GM21381 (cell line): ENCODE measurements around the gene ADAM22.

ENCODE experiments used
- ATAC-seq: cut with Tn5 transposase; IDR thresholded peaks from one replicate; pipeline ENCODE4 v1.9.1; 2021; ENCODE audit warnings: mild to moderate bottlenecking, moderate library complexity; ENCODE audit not compliant: unreplicated experiment

The ADAM22 gene

DNA sequence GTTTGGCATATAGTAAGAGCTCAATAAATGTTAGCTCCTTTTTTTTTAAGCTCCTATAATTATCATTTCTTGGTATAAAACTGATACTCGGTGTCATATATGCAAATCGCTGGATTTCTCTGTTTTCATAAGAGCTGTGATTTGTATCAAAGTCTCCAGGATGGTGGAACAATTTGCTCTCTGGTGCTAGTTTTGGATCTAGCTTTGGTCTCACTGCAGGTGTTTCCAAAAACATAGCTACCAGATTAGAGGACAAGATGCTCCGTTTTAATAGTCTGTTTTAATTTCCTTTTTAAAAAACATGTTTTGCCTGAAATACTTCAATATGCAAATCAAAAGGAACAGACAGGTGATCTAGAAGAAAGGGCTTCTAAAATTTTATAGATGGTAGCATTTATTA is 25.3 kb downstream of the ADAM22 start:
- ATAC-seq: no peak

DNA sequence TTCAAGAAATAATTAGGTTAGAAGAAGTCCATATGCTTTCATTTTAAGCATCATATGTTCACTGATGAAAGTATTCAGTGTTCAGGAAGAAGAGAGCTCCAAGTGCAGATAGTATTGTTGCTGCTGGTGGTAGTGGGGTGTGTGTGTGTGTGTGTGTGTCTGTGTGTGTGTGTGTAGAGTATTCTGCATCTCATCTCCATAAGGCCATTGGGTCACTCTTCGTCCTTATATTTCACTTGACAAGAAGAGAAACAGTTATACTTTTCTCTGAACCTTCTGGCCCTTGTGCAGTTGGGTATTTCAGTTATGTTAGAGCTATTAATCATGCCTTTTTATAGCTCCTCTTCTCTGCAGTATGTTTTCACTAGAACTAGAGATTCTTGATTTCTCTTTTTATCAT is 26.2 kb downstream of the ADAM22 start:
- ATAC-seq: no peak

DNA sequence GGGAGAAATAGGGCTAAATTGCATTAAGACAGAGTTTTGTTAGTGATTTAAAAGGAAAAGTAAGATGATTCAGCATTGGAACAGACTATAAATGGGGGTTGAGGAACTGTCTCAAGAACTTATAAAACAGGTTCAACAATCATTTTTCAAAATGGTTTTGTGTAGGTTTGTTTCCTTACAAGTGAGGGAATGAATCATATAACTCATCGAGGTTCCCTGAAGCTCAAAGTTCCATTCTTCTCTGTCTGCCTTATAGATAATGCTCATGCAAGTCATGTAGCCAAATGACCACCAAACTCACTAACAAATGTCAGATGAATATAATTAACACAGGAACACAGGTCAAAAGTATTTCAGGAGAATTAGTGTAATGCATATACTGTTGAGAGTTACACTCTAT is 27.7 kb downstream of the ADAM22 start:
- ATAC-seq: no peak

DNA sequence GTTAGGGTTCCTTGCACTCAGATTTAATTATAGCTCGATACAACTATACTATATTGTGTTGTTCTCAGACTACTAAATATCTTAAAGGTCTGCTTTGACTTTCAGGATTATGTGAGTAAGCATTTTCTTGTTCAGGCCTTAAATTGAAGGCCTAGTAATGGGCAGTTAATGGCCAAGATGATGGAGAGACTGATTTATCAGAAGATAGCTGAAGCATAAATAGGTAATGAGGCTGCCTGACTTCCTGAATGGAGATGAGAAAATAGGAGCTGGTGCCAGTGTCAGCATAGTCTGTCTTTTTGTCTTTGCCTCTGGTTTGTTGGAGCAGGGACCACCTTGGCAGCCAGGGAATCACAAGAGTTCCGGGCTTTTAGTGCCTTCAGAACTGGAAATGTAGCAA is 32.2 kb downstream of the ADAM22 start:
- ATAC-seq: no peak

DNA sequence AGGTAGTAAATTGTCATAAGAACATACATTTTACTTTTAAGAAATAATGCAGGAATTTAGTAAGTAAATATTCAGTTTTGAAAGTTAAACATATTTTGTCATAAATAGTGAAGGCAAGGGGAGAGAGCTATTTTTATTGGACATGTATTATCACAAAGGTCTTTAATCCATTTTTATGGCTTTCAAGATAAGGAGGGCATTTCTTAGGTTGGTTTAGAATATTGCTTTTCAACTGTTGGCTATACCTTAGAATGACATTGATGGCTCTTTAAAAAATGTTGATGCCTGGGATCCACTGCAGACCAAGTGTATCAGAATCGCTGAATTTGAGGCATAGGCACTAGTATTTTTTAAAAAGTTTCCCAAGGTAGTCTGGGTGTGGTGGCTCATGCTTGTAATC is 34.0 kb downstream of the ADAM22 start:
- ATAC-seq: no peak

DNA sequence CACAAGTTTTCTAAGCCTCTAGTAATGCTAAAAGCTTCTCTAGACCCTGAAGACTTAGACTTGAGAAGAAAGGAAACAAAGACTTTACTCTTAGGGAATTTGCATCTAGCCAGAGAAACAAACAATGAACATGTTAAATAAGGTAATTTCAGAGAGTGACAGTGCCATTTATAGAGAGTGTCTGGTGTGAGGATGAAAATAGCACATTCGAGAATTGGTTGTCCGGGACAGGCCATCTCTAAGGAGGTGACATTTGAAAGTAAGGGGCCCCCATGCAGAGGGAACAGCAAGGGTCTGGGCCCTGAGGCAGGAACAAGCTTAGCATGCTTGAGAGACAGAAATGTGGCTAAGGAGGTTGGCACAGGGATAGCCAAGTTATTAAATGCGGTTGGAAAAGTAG is 48.1 kb downstream of the ADAM22 start:
- ATAC-seq: no peak

DNA sequence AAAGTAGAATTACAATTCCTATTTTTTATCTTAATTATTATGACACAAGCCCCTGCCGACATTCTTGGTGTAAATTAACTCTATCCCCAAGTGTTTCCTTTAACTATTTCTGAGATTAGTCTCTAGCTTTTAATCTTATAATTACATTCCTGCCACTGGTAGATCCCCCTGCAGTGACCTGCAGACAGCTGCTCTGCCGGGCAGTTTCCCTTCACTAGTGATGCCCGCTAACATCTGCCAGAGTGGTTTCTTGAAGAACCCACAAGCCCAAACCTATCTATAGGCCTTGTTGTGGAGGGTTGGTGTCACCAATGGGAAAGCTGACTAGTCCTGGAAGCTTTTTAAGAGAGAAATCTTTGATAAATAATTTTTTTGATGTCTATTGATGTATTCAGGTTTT is 50.0 kb downstream of the ADAM22 start:
- ATAC-seq: no peak

DNA sequence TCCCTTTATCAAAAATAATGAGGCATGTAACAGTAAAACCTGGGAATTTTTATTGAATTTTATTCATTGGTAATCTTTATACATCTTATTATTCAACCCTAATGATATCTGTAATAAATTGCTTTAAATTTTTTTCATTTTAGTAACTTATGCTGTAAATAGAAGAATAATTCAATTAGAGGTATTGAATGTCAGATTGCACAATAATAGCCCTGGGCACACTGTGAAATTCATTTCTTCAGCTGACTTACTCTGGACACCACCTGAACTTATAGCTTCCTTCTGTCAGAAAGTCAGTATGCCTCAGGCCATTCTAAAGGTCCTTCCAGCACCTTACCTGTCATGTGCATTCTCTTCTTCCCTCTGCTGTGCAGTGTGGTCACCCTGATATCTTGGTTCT is 59.2 kb downstream of the ADAM22 start:
- no peak for ATAC-seq

DNA sequence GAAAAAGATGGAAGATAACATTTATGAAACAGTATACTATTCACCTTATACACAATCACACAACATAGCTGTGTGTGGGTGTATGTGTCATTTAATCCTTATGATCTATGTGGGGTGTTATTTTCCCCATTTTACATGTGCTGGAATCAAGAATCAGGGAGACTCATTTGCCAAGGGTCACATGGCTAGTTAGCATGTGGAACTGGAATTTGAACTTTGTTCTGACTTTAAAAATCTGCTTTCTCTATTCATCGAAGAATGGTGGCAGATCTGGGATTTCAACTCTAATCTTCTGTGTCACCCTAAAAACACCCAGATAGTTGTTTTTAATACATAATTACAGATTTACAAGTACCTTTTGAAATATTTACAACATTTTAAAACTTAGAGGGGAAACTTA is 65.2 kb downstream of the ADAM22 start:
- no peak for ATAC-seq

DNA sequence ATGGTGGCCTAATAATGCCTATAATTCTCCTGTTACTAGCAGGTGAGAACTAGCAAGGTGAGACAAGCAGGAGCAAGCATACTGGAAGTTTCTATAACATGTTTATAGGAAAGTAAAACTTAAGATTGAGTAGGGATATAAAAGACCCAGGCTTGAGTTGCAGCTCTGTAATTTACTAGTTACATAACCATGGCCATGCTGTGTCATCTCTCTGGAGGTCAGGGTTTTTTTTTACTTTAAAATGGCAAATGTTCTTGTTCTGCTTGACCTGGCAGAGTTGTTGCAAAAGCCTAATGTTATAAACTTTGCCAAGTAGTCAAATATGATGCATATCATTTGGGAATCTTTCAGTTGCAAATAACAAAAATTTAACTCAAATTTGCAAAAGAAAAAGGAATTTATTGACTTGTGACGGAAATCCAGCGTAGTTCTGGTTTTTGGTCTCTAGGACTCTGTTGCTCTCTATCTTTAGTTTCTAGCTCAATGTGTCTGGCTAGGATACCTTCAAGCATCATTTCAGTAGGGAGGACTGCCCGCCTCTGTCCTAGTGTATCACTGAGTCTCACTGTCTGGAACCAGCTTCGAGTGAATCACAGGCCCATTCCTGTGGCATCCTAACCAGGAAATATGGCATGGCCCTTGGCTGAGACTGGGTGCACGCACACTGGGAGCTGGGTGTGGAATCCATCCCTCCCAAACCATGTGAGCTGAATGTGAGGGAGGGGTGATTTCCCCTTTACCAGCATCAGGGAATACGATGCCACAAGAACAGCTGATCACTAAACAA is 67.9 kb downstream of the ADAM22 start:
- no peak for ATAC-seq

DNA sequence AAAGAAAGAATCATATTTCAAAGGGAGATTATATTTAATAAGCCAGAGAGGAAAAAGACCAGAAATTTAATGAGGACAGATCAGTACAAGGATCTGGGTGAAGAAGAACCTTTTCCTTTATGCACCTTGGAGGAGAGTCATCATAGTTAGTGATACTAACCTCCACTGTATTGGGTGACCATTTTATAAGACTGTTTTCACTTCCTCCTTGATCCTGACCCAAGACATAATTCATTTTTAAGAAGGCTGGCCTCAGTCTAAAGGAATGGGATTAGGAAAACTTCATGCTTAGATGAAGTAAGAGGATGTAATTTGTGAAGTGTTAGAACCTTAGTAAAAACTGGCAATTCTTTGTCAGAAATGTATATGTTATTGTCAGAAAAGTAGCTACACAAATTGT is 68.6 kb downstream of the ADAM22 start:
- no peak for ATAC-seq

DNA sequence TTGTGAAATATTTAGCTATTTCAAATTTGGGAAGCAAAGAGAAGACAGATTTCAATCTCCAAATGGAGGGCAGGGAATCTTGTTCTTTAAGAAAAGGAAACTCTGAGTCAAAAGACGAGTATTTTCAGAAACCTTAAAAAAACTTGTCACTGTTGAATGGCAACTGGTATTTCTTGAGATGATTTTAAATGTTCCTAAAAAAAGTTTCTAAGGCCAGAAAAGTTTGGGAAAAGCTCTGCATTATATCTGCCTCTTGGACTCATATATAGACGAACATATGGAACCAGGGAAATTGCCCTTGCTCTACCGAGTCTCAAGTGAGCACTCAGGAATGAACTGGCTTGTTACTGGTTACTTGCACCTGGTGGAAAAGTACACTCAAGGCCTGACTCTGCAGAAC is 69.5 kb downstream of the ADAM22 start:
- ATAC-seq: no peak

DNA sequence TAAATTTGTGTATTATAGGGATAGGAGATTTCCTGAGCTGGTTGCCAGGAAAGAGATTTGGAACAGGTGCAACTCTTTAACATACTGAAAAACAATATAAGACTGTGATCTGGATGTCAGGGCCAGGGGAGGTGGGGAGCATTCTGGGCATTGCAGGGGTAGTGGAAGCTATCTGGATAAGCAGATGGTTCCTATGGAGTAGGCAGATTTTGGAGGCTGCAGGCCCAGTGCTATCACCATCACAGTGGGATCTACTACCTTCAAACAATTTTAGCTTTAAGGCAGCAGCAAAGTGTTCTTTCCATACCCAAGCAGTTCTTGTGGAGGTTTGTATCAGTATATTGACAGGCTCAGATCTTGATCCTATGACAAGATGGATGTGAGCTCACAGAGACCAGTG is 71.1 kb downstream of the ADAM22 start:
- no peak for ATAC-seq

DNA sequence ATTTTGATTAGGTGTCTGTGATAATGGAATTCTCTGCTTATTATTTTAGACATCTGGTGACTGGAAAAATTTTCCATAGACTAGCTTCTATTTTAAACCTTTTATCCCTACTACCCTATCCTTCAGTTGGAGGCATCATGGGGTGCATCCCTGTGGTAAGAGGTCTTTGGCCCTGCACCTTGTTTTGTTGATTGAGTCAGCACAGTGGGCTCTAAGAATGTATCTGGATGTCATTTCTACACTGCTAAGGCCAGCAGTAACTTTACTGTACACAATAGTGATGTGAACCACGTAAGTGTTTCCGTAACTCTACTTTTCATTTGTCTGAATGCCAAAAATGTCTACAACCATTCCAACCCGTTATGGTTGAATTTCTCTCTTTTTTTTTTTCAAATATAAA is 75.6 kb downstream of the ADAM22 start:
- ATAC-seq: no peak

DNA sequence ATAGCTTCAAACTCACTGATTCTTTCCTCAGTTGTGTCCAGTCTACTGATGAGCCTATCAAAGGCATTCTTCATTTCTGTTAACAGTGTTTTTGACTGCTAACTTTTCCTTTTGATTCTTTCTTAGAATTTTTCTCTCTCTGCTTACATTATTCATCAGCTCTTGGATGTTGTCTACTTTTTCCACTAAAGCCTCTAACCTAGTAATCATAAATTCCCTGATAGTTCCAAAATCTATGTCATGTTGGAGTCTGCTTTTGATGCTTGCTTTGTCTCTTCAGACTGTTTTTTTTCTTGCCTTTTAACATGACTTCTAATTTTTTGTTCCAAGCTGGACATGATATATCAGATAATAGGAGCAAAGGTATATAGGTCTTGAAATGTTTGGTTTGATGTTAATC is 78.0 kb downstream of the ADAM22 start:
- ATAC-seq: no peak

DNA sequence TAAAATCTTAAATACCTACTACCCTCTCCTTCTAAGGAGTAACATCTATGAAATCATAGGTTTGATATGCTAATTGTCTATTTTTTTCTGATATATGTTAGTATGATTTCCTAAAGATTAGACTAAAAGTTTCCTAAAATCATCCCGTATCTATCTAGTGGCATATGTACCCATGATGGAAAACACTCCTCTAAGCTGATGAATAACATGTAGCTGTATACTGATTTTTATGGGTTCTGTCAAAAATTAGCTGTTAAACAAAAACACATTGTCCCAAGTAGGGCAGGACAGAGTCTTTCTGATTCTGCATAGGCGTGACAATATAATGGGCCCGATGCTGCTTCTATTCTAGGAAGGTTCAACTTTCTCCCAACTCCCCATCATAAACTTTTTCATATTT is 79.9 kb downstream of the ADAM22 start:
- ATAC-seq: no peak

DNA sequence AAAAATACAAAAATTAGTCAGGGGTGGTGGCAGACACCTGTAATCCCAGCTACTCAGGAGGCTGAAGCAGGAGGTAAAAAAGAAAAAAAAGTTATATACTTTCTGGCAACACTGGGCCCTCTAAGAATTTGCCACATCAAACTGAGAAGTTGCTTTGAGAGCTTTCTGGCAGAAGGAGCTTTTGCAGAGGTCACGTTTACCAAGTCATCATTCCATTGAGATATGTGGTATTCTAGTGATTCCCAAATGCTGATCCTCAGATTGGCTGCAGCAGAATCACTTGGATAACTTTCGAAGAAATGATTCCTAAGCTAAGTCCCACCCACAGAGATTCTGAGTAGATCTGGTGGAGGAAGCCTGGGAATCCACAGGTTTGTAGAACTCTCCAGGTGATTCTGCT is 80.5 kb downstream of the ADAM22 start:
- no peak for ATAC-seq

DNA sequence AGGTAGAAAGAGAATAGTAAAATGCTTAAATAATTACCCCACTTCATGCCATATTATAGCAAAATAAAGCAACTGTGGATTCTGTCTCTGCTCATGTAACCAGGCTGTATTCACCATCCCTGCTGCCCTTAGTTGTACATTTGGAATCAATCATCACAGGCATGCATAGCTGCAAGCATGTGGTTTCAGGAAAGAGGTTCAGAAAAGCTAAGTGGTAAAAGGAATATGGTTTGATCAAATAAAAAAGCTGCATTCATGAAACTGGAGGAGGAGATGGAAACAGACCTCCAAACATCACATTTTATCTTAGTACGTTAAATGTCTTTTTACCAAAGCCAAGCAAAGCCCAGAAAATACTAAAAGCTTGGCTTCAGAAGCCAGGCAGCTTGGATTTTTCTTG is 81.3 kb downstream of the ADAM22 start:
- no peak for ATAC-seq

DNA sequence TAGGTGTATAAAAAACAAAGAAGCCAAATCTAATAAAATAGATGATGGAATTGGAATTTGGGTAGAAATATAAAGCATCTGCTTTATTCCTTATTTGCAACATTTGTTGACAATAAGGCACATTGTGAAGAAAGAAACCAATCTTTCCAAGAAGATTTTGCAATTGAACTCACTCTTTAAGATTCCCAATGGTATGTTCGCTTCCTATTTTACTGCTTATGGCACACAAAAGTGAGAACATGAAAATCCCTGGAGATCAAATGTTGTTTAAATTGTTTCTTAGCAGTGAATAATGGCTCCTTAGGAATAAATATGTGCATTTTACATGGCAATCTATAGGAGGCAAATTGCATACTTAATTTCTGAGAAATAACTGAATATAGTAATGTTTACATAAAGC is 84.5 kb downstream of the ADAM22 start:
- no peak for ATAC-seq

DNA sequence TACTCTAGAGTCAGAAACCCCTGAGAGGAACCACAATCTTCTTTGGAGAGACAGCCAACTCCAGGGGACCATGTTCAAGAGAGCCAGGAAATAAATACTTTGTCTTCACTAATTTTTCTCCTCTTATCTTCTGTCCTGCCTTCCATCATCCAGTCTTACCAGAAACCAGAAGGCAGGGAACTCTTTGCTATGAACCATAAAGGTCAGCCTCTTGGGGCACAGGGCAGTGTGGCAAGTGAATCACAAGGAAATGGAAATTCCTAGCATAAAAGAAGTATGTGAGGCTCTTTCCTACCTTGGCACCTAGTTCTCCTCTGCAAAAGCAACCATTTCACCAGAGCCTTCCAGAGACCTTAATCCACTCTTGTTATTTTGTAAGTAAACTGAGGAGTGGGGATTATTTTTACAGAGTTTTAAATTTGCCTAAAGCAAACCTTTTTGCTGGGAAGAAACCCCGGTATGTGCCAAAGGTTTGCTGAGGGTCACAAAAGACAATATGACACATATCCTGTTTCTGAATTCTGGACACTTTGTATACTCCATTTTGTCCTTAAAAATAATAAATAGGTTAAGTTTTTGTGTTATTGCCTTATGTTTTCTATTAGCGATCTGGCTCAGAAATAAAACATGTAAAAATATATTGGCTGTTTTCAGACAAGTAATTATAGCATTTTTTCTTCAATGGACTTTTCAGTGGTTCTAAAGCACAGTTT is 87.1 kb downstream of the ADAM22 start:
- no peak for ATAC-seq

DNA sequence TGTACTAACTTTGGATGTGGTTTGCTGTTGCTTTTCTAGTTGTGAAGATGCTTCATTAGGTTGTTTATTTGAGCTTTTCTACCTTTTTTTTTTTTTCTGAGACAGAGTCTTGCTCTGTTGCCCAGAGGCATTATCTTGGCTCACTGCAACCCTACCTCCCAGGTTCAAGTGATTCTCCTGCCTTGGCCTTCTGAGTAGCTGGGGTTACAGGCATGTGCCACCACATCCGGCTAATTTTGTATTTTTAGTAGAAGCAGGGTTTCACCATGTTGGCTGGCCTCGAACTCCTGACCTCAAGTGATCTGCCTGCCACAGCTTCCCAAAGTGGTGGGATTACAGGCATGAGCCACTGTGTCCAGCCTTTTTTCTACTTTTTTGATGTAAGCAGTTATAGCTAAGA is 93.7 kb downstream of the ADAM22 start:
- no peak for ATAC-seq

DNA sequence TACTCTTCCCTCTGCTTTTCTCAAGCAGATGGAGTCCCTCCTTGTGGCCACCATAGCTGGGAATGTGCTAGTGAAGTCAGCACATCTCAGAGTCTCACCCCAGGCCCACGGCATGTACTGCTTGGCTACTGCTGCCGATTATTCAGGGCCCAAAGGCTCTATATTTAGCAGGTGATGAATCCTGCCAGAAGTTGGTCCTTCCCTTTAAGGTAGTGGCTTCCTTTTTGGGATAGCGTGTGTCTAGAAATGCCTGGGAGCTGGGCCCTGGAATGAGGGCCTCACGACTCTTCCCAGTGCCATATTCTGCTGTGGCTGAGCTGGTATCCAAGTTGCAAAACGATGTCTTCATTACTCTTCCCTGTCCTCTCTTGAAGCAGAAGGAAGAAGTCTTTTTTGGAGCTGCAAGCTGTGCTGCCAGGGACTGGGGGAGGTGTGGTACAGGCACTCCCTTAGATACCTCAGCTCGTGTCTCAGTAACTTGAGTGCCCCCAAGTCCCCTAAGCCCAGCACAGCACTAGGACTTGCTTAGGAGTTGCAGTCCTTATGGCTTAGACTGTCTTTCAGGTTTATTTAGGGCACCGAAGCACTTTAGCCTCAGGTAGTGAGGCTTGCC is 100.1 kb downstream of the ADAM22 start:
- no peak for ATAC-seq
